Activated T-helper 9 cell treated with anti-CD3 and anti-CD28 coated beads, Interleukin-2, amount 50 U/mL, for 16 hours (primary cell): ENCODE data around the gene TAF8.
"Not testable (repeated sequence)": the region's sequence is repeated elsewhere in the genome, so short reads cannot be mapped to it uniquely, and the experiment has no call there.

Source experiments
- DNase-seq: peaks from one replicate; pipeline ENCODE4 v3.0.0-alpha.2; 2020; ENCODE audit warnings: low read depth

TAF8 gene

DNA sequence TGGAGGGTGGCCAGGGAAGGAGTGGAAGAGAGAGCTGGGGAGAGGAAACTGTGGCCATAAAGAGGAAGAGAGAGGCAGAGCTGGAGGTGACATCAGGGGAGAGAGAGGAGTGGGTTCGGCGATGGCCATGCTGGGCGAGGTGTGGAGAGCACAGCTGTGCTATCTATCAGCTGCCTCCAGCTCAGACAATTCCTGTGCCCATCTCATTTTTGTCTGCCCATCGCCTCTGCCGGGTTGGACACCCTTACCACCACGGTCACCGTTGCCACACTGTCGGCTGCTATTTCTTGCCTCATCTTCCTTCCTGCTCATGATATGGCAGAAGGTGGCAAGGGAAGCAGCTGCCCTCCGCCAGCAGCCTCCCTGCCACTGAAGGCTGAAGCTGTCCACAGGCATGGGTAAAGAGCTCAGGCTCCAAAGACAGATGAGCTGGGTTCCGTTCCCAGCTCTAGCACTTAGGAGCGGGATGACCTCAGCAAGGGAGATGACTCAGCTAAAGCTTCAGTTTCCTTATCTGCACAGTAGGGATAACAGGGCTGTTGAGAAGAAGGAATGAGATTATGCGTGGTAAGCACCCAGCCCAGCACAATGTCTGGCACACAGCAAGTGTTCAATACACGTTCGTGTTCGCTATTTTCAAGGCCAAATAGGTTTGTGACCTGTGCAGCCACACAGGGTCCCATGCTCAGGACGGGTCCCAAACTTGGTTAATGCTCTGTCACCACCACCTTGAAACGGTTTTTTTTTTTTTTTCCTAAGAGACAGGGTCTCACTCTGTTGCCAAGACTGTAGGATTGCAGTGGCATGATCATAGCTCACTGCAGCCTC is 21.9 kb upstream of the TAF8 start:
- no peak for DNase-seq

DNA sequence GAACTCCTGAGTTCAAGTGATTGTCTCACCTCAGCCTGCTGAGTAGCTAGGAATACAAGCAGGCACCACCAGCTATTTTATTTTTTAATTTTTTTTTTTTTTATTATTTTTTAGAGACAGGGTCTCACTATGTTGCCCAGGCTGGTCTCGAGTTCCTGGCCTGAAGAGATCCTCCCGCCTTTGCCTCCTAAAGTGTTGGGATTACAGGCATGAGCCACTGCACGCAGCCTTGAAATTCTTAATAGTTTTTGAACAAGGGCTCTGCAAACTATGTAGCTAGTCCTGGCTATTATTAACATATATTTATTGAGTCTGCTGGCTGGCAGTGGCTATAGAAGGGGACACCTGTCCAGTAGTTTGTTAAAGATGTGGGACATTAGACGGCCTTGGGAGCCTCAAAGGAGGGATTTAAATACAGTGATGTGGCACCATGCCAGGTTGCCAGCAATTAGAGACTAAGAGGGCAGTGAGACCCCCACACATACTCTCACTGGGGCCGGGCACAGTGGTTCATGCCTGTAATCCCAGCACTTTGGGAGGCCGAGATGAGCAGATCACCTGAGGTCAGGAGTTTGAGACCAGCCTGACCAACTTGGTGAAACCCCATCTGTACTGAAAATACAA is 21.1 kb upstream of the TAF8 start:
- no peak for DNase-seq

DNA sequence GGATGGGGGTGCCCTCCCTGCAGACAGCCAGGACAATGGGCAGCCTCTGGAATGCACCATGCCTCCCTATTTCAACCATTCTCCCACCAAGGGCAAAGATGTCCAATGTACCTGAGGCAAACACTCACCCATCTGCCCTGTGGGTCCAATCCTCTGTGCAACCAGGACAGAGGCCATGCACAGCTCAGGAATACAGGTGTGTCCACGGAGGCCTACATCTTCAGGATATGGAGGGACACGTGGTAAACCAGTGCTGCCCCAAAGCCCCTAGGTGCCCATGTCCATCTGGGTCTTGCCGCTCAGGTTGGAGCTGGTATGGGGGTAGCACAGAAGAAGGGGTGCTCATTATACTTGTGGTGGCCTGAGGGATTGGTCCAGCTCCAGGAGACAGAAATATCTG is 20.4 kb upstream of the TAF8 start:
- no peak for DNase-seq

DNA sequence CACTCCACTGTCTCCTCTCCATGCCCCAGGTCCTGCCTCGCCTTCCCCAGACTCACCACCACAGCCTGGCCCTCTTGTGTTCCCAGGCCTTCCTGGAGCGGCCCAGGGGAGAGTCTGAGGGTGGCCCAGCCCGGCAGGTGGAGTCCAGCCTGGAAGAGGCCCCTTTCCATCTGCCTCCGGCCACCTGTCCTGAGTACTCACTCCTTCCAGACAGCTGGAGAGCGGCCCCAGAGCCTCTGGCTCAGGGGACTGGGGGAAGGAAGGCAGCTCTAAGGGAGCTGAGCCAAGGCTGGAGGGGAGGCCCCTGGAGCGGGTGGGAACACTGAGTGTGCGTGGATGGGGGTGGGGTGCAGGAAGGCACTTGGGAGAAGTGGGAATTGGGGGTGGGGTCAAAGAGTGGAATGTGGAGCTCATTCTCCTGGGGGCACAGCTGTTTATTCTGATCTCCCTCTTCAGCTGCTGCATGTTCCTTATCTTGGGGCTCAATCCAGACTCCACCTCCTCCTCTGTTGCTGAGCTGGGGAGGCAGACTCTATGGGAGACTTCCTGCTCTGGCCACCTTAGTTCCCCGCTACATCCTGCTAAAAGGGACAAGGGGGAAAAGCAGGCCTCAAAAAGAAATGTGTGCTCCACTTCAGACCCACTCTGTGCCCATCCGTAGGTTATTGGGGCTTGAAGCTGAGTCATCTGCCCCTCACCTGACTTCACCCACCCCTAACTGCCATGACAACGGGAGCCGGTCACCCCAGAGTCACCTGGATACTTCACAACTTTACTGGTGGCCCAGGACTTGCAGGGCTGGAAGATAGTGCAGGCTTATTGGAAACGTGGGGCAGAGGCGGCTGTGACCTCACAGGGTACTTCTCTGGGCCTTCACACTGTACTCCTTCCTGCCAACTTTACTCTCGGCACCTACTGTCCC is 19.5 kb upstream of the TAF8 start:
- DNase-seq = no peak

DNA sequence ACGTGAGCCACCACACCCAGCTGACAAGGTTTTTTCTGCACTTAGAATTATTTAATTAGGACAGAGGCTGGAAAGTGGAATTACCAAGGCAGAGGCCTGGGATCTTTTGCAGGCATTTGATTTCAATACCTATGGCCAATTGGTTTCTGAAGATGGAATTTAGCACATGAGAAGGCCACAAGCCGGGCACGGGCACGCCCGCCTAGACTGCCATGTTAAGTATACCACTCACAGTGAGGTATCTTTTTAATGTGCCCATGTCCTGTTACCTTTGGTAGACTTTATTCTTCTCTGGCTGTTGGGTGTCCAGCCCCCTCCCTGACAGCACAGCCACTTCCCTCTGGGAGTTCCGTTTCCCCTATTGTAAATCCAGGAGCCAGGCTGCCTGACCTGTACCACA is 18.0 kb upstream of the TAF8 start:
- no peak for DNase-seq

DNA sequence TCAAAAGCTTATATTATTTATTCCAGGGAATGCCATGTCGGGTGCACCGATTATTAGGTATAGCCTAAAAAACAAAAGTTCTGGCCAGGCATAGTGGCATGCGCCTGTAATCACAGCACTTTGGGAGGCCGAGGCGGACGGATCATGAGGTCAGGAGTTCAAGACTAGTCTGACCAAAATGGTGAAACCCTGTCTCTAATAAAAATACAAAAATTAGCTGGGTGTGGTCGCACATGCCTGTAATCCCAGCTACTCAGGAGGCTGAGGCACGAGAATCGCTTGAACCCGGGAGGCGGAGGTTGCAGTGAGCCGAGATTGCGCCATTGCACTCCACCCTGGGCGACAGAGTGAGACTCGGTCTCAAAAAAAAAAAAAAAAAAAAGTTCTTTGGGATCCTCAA is 12.7 kb upstream of the TAF8 start:
- DNase-seq = not testable (repeated sequence)

DNA sequence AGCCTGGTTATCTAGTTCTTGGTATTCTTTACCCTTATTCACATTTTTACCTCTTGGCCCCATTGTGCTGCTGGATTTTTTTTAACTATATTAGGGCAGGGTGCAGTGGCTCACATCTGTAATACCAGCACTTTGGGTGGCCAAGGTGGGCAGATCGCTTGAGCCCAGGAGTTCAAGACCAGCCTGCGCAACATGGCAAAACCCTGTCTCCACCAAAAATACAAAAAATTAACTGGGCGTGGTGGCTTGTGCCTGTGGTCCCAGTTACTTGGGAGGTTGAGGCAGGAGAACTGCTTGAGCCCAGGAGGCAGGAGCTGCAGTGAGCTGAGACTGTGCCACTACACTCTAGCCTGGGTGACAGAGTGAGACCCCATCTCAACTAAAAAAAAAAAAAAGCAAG is 12.2 kb upstream of the TAF8 start:
- no peak for DNase-seq

DNA sequence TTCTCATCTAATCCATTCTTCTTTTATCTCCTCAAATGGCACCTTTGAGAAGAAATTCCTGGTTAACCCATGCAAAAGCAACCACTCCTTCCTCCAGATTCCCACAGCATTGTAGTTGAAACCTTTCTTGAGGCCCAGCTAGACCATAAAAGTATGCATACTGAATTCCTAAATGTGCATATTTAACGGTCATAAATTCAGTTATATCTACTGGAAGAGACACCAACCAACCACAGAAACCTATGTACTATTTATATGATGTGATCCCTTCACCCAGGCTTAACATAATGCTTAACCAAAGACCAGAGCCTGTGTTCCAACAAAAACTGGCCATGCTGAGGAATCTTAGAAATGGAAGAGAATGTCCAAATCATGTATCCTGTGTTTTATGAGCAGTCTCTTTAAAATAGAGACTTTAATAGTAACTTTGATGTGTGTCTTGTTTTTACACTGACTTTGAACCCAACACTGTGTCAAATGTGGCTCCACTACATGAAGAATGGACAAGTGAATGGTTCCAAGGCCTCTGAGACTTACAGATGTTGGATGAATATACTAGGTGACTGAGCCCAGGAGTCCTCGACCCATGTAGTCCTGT is 11.4 kb upstream of the TAF8 start:
- DNase-seq = no peak

DNA sequence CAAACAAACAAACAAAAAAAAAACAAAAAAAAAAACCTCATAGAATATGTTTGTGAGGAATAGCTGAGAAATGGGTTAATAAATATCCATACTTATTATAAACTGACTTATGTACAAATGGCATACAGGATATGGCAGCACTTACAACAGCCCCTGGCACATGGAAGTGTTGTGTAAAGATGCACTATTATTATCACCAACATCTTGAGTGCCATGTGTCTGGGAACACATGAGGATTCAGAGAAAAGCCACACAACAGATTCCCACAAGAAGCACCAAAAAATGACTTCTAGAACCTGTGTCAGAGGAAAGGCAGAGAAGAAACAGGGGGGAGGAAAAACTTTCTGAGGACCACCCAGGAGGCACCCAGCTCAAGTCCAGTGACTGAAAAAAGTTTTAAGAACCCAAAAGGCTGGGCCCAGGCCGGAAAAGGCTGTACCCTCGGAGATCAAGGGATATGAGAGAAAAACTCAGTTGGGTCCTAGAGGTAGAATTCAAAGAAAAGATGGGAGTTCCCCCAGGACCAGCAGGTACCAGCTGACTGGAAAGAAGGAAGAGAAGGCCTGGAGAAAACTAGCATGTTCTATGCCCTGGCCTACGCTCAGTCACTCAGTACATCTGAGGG is 9.4 kb upstream of the TAF8 start:
- no peak for DNase-seq

DNA sequence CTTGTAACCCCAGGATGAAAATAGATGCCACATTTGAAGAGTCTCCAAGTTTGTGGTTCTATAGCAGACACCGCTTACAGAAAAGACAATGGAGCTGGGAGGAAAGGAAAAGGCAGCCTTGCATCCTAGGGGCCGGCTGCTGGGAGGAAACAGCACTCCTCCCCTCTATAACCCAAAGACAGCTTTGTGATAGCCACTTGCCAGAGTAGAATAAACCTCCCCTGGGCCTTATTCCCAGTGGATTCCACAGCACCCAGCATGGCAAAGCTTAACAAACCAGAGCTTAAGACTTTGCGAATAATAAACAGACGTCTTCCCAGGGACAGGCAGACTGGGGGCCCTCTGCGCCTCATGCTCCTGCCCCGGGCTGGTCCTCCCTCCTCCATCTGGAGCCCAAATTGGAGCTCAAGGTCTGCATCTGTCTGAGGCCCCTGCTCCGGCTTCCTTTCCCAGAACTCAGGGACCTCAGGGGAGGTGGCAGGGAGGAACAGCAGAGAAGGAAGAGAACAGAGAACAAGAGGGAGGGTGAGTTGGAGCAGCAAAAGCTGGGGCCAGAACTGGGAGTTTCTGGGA is 8.8 kb upstream of the TAF8 start:
- no peak for DNase-seq

DNA sequence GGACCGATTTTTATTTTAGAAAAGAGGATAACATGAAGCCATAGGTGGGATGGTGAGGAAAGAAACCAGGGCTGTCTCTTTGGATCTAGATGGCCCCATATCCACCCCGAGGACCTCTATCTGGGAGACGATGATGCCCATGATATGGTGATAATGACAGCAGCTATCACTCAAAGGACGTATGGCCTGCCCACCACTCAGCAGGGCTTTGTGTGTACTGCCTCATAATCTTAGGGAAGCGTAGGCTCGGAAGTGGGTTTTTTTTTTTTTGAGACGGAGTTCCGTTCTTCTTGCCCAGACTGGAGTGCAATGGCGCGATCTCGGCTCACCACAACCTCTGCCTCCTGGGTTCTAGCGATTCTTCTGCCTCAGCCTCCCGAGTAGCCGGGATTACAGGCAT is 8.2 kb upstream of the TAF8 start:
- no peak for DNase-seq

DNA sequence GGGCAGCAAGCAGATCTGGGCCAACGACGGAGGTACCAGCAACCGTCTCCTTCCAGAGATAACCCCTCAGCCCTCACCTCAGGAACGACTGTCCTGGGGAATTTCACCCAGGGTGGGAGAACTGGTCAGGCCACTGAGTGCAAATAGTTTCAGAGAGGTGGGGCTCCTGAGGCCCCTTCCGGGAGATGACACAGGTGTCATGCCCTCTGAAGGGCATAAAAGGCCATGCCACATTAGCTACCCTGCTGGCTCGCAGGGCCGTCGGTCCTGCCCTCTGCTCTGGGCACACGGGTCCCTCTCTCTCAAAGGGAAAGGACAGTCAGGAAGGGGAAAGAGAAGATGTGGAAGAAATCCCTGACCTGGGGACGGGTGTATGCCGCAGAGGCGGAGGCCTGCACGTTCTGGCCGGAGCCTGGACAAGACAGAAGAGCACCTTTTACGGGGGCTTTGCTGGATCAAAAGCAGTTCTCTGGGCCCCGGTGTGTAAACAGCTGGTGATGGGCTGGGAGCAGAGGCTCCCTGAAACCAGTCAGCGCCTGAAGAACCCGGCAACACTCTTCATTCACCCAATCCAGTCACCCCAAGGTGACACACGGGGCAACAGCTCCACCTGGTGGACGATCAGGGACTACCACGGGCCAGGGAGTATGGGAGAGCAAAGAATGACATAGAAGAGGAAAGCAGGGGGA is 6.4 kb upstream of the TAF8 start:
- peak; percentile 88 for DNase-seq

DNA sequence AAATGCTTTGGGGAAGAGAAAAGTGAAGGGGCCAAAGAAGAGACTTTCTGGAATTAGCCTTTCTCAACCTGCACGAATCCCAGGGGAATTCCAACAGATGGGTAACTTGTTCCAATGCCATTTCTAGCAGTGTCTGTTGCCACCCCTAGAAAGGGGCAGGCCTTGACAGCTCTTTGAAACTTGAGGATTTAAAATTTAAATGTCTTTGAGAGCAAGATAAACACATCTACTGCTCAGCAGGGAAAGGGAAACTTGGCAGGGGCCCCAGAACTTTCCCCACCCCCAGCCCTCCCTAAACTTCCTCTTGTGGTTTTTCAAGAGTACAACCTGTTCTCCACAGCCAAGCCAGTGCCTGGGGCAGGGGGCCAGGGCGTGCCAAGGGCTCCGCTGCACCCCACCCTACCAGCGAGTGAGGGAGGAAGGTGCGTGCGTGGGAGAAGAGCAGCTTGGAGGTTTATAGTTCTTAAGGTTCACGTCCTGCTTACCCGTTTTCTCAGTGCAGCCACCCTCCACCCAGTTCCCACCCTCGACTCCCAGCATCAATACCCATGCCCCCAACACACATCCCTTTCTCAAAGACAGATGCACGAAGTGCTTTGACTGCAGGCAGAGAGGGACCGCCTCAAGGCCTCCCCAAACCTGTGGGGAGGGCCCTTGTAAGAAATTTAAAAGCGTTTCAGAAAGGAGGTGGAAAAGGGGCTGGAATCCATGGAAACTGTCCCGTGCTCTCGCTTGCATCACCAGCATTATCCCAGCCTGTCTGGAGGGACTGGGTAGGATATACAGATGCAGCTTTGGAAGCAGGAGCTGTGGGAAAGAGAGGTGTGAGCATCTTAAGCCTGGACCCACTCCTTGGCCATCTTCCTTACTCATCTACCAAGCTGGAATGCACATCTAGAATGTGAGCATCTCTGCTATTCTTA is 4.5 kb upstream of the TAF8 start:
- DNase-seq = peak; percentile 57

DNA sequence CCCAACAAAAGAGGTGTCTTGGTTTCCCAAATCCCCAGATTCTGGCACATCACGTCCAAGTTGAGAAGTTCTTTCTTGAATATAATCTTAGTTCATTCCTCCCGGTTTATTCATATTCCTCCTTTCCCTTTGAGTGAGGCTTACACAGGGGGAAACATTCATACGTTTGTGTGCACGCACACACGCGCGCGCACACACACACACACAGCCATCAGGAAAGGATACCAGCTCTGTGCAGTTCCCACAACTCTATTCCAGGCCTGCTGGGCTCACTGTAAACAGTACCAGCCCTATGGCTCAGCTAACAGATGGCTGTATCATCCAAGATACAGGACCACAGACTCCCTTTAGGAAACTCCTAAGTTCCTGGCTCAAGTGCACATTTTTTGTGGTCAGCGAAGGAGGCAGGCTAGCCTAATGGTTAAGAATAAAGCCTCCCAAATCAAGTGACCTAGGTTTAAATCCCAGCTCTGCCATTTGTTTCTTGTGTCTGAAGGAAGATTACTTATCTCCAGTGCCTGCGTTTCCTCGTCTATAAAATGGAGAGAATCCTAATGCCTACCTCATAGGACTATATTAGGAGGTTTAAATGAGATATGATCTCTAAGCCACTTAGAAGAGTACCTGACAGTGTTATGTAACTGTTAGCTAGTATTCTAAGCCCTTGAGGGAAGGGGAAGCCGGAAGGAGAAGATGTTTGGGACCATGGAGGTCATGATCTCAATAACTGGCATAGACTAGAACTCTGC is 3.7 kb upstream of the TAF8 start:
- DNase-seq = no peak

DNA sequence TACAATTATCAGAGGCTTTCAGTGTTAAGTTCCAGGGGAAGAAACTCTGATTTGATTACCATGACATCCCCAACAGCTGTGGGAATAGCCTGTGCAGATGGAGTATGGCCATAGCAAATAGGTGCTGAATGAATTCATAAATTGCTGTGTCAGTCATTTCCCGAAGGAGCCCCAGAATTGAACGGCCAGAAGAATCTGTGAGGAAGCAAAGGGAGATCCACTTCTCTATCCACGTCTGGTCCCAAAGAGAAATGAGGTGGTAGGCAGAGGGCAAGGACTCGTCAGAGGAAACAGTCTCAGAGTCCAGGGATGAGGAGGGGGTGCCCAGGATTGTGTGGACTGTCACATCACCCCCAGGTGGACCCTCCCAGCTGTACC is 3.1 kb upstream of the TAF8 start:
- no peak for DNase-seq

DNA sequence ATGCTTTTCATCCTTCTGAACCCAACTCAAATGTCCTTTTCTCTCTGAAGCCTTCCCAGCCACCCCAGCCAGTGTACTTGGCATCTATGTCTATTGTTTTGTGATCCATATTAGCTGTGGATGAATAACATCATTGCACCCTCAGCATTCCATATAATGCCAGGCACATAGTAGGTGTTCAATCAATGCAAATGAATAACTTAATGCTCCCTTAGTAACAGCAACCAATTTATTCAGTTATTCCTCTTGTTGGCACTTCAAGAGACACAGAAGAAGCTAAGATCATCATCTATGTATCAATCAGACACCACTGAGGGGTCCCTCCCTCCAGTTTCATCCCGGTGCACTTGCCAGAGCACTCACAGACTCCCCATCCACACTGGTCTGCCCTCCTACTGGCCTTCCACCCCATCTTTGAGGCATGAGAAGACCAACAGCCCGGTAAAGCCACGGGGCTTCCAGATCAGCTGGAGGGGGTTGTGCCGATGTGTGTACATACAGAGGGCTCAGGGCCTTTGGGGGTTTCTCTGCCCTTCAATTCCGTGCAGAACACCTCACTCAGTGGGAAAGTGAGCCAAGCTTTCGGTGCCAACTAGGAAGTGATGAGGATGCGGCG is 2.4 kb upstream of the TAF8 start:
- DNase-seq = no peak

DNA sequence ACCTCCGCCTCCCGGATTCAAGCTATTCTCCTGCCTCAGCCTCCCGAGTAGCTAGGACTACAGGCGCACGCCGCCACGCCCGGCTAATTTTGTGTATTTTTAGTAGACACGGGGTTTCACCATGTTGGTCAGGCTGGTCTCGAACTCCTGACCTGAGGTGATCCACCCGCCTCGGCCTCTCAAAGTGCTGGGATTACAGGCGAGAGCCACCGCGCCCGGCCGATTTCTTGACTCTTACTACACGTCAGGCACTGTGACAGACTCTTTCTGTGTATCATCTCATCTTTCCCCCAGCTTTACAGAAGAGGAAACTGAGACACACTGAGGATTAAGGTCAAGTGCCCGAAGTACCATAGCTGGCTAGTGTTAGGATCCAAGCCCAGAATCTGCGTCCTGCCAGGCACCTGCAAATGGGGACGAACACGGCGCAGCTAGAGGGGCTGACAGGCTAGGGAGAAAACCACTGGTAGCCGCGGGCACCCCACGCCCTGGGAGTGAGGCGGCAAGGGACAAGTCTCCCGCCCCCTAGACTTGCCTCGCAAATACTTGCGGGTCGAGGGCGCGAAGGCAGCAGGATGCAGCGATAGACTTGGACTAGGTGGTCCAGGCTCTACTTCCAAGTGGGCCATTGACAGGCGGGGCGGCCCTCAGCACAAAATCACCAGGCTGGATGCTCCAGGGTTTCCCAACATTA is 1.1 kb upstream of the TAF8 start:
- DNase-seq = no peak

DNA sequence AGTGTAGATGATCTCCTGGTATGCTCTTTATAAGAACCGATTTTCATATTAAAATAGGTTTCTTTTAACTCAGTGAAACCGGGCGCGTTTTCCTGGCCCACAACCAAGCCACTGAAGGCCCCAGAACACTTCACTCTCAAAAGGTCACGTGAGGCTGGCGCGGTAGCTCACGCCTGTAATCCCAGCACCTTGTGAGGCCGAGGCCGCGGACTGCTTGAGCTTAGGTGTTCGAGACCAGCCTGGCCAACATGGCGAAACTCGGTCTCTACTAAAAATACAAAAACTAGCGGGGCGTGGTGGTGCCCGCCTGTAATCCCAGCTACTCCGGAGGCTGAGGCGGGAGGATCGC is 402 bp upstream of the TAF8 start:
- DNase-seq = no peak
